ENCODE data around the gene C19orf38. TPM values are rescaled to one million over a fixed set of nuclear protein-coding genes. Genes with fewer than 3 reads are reported as not detected.

C19orf38 gene
- total RNA-seq, 4 donors from 2014 or later, result 0.42 to 0.91 TPM; not detected in 2

DNA sequence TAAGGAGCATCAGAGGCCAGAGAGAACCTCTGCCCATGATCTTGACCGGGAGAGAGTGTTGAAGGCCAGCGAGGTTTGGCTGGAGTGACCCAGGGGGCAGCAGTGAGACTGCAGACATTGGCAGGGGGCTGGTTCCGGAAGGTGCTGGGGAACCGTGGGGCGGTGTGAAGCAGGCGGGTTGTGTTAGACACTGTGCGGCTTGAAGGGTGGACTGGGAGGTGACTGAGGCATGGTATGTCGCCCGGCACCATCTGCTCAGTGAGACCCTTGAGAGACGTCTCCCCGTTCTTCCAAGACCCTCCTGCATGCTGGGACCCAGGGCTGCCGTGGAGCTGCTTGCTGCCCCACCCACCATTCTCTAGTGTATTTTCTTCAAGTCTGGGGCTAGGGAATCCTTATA, 47.7 kb downstream of the C19orf38 start:
- no peak overlapping the region for H3K4me3 ChIP-seq (ENCODE audit: low read depth, poor library complexity, severe bottlenecking)
- intact Hi-C loops (cut with DNase I; ENCODE audit: low total_unique reads), result no loop called here
- 86 to 89% methylated on average over 12 of the region's 12 CpGs for WGBS, 2 donors
- DNase-seq (ENCODE audit: low spot score in 2 of 2), result no peak
- TF ChIP-seq, protein P1, sequence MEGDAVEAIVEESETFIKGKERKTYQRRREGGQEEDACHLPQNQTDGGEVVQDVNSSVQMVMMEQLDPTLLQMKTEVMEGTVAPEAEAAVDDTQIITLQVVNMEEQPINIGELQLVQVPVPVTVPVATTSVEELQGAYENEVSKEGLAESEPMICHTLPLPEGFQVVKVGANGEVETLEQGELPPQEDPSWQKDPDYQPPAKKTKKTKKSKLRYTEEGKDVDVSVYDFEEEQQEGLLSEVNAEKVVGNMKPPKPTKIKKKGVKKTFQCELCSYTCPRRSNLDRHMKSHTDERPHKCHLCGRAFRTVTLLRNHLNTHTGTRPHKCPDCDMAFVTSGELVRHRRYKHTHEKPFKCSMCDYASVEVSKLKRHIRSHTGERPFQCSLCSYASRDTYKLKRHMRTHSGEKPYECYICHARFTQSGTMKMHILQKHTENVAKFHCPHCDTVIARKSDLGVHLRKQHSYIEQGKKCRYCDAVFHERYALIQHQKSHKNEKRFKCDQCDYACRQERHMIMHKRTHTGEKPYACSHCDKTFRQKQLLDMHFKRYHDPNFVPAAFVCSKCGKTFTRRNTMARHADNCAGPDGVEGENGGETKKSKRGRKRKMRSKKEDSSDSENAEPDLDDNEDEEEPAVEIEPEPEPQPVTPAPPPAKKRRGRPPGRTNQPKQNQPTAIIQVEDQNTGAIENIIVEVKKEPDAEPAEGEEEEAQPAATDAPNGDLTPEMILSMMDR (IDR thresholded peaks at IDR 0.05), result no peak
- TF ChIP-seq POLR2A (IDR thresholded peaks at IDR 0.05), result no peak

DNA sequence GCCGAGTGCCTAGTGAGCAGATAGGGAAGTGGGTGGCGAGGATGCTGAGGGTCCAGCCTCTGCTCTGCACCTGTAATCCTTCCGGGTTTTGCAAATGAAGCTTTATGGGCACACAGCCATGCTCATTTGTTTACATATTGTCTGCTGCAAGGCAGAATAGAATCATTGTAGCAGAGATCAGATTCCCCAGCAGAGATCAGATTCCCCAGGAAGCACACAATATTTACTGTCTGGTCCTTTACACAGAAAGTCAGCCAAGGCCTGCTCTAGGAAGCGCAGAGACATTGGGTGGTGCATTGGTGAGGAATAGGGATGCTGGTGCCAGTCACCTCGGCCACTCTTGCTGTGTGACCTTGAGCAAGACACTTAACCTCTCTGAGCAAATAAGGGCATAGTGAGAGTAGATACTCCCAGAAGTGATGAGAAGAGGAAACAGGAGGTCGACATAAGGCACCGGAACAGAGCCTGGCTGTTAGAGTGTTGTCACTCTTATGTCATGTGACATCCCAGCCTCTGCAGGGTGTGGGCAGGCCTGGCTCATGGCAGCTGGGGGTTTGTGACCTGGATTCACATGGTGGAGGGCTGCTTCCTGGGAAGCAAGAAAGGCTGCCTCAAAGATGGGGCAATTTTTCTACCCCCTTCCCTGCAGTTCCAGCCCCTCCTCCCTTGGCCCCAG, 48.8 kb downstream of the C19orf38 start:
- 58 to 60% methylated on average over 7 of the region's 7 CpGs for WGBS, 2 donors
- TF ChIP-seq POLR2A (IDR thresholded peaks at IDR 0.05), result no peak
- TF ChIP-seq, protein P1 (IDR thresholded peaks at IDR 0.05), result no peak
- H3K4me3 ChIP-seq (ENCODE audit: low read depth, poor library complexity, severe bottlenecking), result no peak overlapping the region
- DNase-seq (ENCODE audit: low spot score in 2 of 2), result no peak
- intact Hi-C loops (cut with DNase I; ENCODE audit: low total_unique reads), result no loop called here

GRCh38 chr19:10898633-10899032, 50.4 kb downstream of the C19orf38 start:
- DNase-seq (ENCODE audit: low spot score in 2 of 2), result no peak
- WGBS, 2 donors, result 63 to 68% methylated on average over 10 of the region's 10 CpGs
- intact Hi-C loops (cut with DNase I; ENCODE audit: low total_unique reads), result no loop called here
- H3K4me3 ChIP-seq (ENCODE audit: low read depth, poor library complexity, severe bottlenecking), result no peak overlapping the region
- no peak for TF ChIP-seq POLR2A (IDR thresholded peaks at IDR 0.05)
- TF ChIP-seq, protein P1 (IDR thresholded peaks at IDR 0.05), result no peak

DNA sequence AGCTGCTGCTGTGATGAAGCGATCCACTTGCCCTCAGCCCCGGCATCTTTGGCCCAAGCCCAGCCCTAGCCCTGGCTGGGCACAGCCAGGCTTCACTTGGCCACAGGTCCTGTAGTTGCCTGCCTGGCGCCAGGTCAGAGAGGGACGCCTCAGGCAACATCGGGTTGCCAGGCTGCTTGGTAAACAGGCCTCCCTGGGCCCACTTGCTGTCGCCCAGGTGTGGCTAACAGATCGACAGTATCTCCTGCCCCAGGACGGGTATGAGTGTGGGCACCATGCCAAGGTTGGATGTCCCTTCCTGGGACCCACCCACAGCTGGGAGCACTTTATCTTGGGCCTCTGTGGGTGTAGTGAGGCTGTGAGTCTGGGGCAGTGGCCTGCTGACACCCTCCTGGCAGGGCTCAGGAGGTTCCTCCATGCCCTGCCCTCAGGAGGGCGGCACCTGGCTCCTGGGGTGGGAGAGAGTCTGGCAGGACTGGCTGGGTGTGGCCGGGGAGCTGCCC, 51.0 kb downstream of the C19orf38 start:
- 34% methylated on average over 10 of the region's 10 CpGs for WGBS, 2 donors
- TF ChIP-seq POLR2A (IDR thresholded peaks at IDR 0.05), result no peak
- TF ChIP-seq, protein P1 (IDR thresholded peaks at IDR 0.05), result no peak
- peak in 1 of 2 donors; percentile 30 for DNase-seq (ENCODE audit: low spot score in 2 of 2)
- H3K4me3 ChIP-seq (ENCODE audit: low read depth, poor library complexity, severe bottlenecking), result no peak overlapping the region
- intact Hi-C loops (cut with DNase I; ENCODE audit: low total_unique reads), result no loop called here

DNA sequence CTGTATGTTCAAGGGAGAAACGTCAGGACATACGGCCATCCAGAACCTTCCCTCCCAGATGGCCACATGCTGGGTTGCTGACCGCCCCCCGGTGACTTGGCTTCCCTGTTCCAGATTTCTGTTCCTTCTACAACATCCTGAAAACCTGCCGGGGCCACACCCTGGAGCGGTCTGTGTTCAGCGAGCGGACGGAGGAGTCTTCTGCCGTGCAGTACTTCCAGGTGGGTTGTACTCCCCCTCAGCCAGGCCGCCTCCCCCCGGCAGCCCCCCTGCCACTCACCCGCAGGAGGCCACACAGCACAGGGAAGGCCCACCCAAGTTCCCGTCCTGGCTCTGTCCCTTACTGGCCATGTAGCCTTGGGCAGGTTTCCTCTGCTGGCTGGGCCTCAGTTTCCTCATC, 59.7 kb downstream of the C19orf38 start:
- peak in 1 of 2 donors; percentile 77 for DNase-seq (ENCODE audit: low spot score in 2 of 2)
- intact Hi-C loops (cut with DNase I; ENCODE audit: low total_unique reads), result no loop called here
- H3K4me3 ChIP-seq (ENCODE audit: low read depth, poor library complexity, severe bottlenecking), result no peak overlapping the region
- TF ChIP-seq POLR2A (IDR thresholded peaks at IDR 0.05), result no peak
- TF ChIP-seq, protein P1 (IDR thresholded peaks at IDR 0.05), result no peak
- WGBS, 2 donors, result 86 to 92% methylated on average over 13 to 14 of the region's 14 CpGs

All from lower leg skin (tissue), 4 donors.